ENCODE results near the gene NCKAP5.

GRCh38 chr2:133362061-133362476, 206.2 kb downstream of the NCKAP5 start:
- TF ChIP-seq CTCF (IDR thresholded peaks at IDR 0.05) (no peak), POLR2A (IDR thresholded peaks at IDR 0.05) (no peak)
